Bronchial epithelial cell (primary cell): Measurements from ENCODE around the gene COL5A1. TPM values are rescaled to one million over a fixed set of nuclear protein-coding genes. Genes with fewer than 3 reads are reported as not detected.
A peak's percentile ranks its signal among the peaks of the same experiment; 100 is the strongest.

ENCODE experiments used
- DNase-seq: peaks from one replicate; pipeline ENCODE4 v3.0.0-alpha.2; 2010; ENCODE audit warnings: low read depth
- FAIRE-seq: peaks from 2 replicates; lab custom pipeline; 2011; peaks lifted over from hg19 to GRCh38; lab: Jason Lieb, UNC
- H3K27me3 ChIP-seq: 2 replicates; pipeline ENCODE4 v1.5.1; 2011; ENCODE audit warnings: low read length; ENCODE audit not compliant: control insufficient read depth, insufficient read depth
- H3K36me3 ChIP-seq: 2 replicates; pipeline ENCODE4 v1.5.1; 2011; ENCODE audit warnings: low read length; ENCODE audit not compliant: control insufficient read depth, insufficient read depth
- H3K4me3 ChIP-seq: 2 replicates; pipeline ENCODE4 v1.5.1; 2011; ENCODE audit warnings: mild to moderate bottlenecking, low read depth, low read length, control low read depth
- CTCF ChIP-seq: IDR thresholded peaks from 2 replicates; pipeline ENCODE4 v1.5.1; 2011; ENCODE audit warnings: mild to moderate bottlenecking, moderate library complexity, low read length, control low read depth, inconsistent platforms; ENCODE audit not compliant: insufficient read depth, severe bottlenecking
- total RNA-seq: library from RNA; depleted of rRNA; stranded (reverse); fragments of >200 nt; gene quantifications from 2 replicates; pipeline ENCODE4 v1.2.1, GENCODE V29; 2014

The COL5A1 gene
- total RNA-seq, 1 donor from 2014 or later: 6.3 TPM

GRCh38 chr9:134742822-134743535 lies 101.4 kb downstream of the COL5A1 start:
- Histone ChIP-seq H3K36me3 (no peaks in the 10 kb centered on the region), H3K4me3 (no peak overlapping the region), H3K27me3 (no peaks in the 10 kb centered on the region)
- FAIRE-seq (no peak), DNase-seq (no peak)
- TF ChIP-seq CTCF: no peak

GRCh38 chr9:134743853-134744252 lies 102.2 kb downstream of the COL5A1 start:
- no peaks in the 10 kb centered on the region for H3K27me3 ChIP-seq
- no peak overlapping the region for H3K4me3 ChIP-seq
- no peak for FAIRE-seq
- H3K36me3 ChIP-seq: no peaks in the 10 kb centered on the region
- no peak for TF ChIP-seq CTCF
- DNase-seq: no peak

- no peak overlapping the region for H3K4me3 ChIP-seq
- DNase-seq: no peak
- TF ChIP-seq CTCF: no peak
- peak; percentile 98 for FAIRE-seq
- H3K36me3 ChIP-seq: no peaks in the 10 kb centered on the region
- H3K27me3 ChIP-seq: no peaks in the 10 kb centered on the region
Observed at GRCh38 chr9:134744385-134745295, 103.0 kb downstream of the COL5A1 start.

- H3K36me3 ChIP-seq: no peaks in the 10 kb centered on the region
- TF ChIP-seq CTCF: no peak
- no peak overlapping the region for H3K4me3 ChIP-seq
- H3K27me3 ChIP-seq: no peaks in the 10 kb centered on the region
- FAIRE-seq: peak; percentile 73
- no peak for DNase-seq
Observed at GRCh38 chr9:134747951-134748489, 106.4 kb downstream of the COL5A1 start.

- Histone ChIP-seq H3K4me3 (no peak overlapping the region), H3K27me3 (no peaks in the 10 kb centered on the region), H3K36me3 (no peaks in the 10 kb centered on the region)
- FAIRE-seq (no peak), DNase-seq (no peak)
- no peak for TF ChIP-seq CTCF
Observed at GRCh38 chr9:134748591-134748990, 107.0 kb downstream of the COL5A1 start.
